Measurements from ENCODE around the gene BATF.

DNA sequence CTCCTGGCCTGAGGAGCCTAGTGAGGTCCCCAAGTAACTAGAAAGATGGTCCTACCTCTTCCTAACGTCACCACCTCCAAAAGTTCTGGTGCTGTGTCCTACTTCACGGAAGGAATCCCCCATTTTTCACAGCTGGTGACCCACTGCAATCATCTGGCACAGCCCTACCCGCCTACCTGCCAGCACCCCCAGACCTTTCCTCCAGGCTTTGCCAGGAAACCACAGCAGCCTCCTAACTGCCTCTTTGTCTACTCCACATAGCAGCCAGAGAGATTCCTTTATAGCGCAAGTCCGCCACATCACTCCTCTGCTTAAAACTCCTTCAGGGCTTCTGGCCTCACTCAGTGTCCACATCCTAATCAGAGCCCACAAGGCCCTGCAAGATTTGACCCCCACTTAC is 42.8 kb downstream of the BATF start:
- TF ChIP-seq, protein P1, sequence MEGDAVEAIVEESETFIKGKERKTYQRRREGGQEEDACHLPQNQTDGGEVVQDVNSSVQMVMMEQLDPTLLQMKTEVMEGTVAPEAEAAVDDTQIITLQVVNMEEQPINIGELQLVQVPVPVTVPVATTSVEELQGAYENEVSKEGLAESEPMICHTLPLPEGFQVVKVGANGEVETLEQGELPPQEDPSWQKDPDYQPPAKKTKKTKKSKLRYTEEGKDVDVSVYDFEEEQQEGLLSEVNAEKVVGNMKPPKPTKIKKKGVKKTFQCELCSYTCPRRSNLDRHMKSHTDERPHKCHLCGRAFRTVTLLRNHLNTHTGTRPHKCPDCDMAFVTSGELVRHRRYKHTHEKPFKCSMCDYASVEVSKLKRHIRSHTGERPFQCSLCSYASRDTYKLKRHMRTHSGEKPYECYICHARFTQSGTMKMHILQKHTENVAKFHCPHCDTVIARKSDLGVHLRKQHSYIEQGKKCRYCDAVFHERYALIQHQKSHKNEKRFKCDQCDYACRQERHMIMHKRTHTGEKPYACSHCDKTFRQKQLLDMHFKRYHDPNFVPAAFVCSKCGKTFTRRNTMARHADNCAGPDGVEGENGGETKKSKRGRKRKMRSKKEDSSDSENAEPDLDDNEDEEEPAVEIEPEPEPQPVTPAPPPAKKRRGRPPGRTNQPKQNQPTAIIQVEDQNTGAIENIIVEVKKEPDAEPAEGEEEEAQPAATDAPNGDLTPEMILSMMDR (IDR thresholded peaks at IDR 0.05; ENCODE audit: low read length) = no peak
- TF ChIP-seq EZH2 (optimal IDR thresholded peaks at IDR 0.05; ENCODE audit: low read depth, low read length) = no peak

All from MM.1S (cell line).